Right renal cortex interstitium (tissue), 3 donors: ENCODE measurements around the gene ADGRB2. TPM values are rescaled to one million over a fixed set of nuclear protein-coding genes. Genes with fewer than 3 reads are reported as not detected.

Experiments used
- DNase-seq, 3 donors: peaks; one replicate each; pipeline ENCODE4 v3.0.0-alpha.2; 2013; ENCODE audit warnings: low read depth in 3 of 3, low spot score in 2 of 3
- polyA plus RNA-seq, 3 donors: library from polyadenylated mRNA; unstranded; fragments of 120-200 nt; gene quantifications; one replicate each; pipeline ENCODE4 v1.2.1, GENCODE V29; 2013; ENCODE audit not compliant: insufficient read length in 3 of 3

The ADGRB2 gene
- polyA plus RNA-seq, 3 donors = 8.6 to 10.6 (median 10.1) TPM

- DNase-seq = no peak
Measured at GRCh38 chr1:31784356-31785019, 20.3 kb upstream of the ADGRB2 start.

DNA sequence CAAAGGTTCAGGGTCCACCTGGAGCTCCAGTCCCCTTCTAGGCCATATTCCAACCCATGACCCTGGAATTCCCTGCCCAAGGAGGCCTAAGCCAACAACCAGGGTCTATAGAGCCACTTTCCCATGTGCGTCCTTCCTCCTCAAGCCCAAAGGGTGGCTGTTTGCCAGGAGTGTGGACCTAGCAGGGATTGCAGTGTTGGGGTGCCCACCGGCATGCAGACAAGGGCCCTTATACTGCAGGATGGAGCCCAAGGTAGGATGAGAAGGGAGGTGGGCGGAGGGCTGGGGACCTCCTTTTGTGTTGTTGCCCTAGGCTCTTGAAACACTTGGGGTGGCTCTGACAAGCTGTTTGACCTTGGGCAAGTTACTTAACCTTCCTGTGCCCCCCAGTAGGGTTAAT, 19.7 kb upstream of the ADGRB2 start:
- DNase-seq = no peak

GRCh38 chr1:31782421-31783410, 18.6 kb upstream of the ADGRB2 start:
- no peak for DNase-seq

DNA sequence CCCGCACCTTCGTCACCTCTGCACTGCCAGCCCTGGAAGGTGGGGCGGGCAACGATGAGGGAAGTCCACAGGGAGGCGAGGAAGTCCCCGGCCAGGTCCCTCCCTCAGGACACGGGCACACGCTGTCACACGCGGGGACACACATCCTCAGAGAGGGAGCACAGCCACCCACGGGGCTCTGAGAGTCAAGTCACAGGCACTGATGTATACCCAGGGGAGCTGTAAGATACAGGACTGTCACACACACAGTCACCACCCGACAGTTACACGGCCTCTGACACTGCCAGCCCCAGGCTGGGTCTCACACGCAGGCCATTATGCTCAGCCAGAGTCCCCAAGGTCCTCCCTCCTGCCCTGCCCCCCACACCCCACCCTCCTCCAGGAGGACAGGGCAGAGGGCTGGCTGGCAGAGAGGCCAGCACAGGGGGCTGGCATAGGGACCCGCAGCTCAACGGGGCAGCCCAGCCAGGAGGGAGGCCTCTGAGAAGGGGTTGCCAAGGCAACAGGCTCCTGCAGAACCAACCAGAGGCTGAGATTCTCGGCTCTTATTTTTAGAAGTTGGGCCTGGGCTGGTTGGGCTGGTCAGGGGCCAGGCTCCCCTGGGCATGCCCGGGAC, 17.7 kb upstream of the ADGRB2 start:
- no peak for DNase-seq

- no peak for DNase-seq
Measured at GRCh38 chr1:31781138-31781755, 17.1 kb upstream of the ADGRB2 start.

- DNase-seq = no peak
Measured at GRCh38 chr1:31780632-31781031, 16.5 kb upstream of the ADGRB2 start.

DNA sequence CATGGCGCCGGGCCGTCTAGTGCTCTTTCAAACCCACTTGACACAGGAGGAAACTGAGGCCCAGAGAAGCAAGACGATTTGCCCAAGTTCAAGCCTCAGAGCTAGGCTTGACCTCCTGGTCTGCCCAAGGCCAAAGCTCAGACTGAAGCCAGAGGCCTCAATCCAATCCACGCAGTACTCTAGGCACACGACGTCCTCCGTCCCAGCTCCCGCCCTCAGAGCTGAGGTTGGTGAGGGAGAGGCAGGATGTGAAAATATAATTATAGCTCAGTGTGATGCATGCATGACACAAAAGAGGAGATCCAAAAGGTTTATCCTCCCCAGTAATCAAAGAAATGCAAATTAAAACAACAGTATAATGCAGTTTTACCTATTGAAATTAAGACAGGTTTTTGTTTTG, 15.5 kb upstream of the ADGRB2 start:
- no peak for DNase-seq

DNA sequence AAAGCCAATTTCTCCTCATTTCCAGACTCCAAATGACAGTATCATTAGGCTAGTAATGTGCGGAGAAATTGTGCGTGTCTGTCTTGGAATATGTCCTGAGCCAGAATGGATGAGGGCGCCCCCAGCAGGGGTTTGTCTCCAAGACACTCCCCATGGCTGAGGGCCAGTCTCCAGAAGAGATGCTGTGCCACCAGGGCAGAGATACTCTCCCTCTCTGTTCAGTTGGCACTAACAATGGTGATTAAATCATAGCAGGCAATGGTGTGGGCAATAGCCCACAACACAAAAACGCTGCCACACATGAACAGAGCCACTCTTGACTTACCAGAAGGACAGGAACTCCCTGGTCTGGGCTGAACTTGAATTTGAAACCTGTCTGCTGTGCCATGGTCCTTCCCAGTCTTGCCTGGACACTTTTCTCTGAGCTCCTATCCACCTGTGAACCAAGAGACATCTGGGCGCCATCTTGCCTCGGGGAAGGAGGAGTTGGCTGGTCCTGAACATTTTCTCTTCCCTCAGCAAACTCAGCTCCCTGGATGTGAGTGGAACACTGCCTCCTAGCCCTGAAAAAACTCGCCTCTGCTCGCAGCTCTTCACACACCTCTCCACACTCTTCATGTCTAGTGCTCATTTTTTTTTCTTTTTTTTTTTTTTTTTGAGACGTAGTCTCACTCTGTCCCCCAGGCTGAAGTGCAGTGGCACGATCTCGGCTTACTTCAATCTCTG, 14.8 kb upstream of the ADGRB2 start:
- DNase-seq = no peak

GRCh38 chr1:31776516-31776915, 12.4 kb upstream of the ADGRB2 start:
- DNase-seq = no peak

- no peak for DNase-seq
Measured at GRCh38 chr1:31776032-31776431, 11.9 kb upstream of the ADGRB2 start.

DNA sequence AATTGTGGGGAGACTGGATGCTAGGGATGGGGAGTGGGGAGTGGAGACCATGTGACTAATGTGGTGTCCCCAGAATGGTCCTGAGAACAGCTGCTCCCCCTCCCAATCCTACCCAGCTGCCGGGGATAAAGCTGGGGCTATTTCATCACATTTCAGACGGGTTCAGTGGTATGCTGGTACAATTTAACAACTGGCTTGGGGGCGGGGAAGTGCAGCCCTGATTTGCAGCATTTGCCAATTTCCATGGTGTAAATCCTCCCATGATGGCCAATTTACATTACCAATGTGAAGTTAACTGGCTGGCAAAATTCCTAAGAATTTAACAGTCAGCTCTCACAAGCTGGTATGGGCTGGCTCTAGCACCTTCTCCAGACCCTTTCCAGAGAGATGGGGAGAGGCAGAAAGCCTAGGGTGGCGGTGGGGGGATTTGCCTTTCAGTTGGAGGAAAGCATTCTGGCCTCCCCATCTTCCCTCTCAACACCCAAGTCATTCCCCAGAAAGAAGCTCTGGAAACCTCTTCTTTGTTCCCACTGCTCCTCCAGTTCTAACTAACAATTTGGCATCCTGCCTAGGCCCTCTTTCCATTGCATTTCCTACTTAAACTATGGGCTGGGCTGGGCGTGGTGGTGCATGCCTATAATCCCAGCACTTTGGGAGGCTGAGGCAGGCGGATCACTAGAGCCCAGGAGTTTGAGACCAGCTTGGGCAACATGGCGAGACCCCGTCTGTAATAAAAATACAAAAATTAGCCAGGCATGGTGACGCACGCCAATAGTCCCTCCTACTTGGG, 11.3 kb upstream of the ADGRB2 start:
- DNase-seq = no peak

DNA sequence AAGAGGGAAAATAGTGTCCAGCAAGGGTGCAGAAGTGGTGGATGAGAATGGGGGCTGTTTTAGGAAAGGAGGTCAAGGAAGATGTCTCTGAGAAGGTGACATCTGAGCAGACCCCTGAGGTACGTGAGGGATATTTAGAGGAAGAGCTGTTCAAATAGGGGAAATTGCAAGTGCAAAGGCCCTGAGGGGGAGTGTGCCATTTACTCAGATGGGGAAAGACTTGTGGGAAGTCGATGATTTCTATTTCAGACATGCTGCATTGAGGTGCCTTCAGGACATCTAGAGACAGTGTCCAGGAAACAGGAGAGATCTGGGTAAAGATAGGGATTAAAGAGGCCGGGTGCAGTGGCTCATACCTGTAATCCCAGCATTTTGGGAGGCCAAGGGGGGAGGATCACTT, 10.4 kb upstream of the ADGRB2 start:
- no peak for DNase-seq

DNA sequence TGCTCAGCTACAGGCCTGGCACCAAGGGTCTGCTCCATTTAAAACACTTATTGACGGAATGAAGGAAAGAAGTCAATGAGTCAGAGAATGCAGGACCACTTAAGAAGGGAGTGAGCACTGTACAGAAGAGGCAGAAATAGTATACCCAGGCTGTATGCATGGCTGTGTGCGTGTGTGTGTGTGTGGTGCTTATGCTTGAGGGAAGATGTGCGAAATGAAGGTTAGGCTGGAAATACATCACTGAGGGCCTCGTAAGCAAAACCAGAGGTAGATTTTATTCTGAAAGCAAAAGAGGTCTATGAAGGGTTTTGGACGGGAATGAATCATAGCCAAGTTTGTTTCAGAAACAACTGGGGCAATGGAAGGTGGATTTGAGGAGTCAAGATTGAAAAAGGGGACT, 9.7 kb upstream of the ADGRB2 start:
- DNase-seq = no peak

DNA sequence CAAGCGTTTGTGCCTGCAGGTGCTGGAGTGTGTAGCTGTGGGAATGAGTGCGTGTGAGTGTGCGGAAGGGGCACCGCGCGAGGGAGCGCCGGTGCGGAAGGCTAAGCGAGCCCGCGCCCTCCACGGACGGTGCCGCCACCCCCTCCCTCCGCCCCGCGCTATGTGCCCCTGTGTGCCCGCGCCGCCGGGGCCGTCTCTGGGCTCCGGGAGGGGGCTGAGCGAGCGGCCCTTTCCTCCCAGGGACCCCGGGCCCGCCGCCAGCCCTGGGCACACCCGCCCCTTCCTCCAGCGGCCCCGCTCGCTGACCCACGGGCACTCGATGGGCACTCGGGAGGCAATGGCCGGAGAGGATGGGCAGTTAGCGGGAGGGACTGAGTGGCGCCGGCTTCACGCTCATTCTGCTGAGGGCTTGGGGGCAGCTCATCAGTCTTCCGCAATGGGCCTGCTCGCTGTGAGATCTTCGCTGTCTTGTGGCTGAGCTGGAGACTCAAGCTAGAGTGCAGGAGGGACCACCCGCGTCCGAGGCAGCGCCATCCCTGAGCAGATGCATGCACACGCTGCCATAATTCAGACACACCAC, 8.6 kb upstream of the ADGRB2 start:
- DNase-seq = no peak

DNA sequence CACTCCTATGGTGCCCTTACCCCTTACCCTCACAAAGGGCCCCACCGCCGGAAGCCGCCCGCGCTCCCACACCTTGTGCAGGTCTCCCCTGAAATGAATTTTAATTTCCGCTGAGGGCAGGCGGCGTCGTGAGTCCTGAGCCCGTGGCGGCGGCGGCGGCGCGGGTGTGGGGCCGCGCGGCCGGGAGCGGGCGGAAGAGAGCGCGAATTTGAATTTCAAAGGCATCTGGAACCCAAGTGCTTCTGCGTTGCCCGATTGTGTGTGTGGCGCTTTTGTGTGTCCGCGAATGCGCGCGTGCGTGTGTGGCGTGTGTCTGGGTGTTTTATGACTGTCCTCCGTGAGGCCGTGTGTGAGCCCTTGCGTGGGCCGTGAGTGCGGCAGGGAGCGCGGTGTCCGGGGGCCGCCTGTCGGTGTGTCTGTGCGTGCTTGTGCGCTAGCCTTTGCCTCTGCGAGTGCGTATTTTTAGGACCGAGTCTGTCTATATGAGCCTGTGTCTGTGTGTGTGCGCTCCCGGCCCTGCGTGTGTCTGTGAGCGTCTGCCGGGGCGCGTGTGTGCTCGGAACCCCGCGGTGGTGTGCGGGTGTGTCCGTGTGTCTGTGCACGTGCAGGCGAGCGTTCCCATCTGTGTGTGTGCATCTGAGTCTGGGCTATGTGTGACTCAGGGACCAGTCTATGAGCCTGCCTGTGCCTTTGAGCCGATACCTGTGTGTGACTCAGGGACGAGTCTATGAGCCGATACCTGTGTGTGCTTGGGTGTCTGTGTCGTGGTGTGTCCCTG, 7.9 kb upstream of the ADGRB2 start:
- no peak for DNase-seq

GRCh38 chr1:31769720-31770390, 5.7 kb upstream of the ADGRB2 start:
- DNase-seq = no peak

DNA sequence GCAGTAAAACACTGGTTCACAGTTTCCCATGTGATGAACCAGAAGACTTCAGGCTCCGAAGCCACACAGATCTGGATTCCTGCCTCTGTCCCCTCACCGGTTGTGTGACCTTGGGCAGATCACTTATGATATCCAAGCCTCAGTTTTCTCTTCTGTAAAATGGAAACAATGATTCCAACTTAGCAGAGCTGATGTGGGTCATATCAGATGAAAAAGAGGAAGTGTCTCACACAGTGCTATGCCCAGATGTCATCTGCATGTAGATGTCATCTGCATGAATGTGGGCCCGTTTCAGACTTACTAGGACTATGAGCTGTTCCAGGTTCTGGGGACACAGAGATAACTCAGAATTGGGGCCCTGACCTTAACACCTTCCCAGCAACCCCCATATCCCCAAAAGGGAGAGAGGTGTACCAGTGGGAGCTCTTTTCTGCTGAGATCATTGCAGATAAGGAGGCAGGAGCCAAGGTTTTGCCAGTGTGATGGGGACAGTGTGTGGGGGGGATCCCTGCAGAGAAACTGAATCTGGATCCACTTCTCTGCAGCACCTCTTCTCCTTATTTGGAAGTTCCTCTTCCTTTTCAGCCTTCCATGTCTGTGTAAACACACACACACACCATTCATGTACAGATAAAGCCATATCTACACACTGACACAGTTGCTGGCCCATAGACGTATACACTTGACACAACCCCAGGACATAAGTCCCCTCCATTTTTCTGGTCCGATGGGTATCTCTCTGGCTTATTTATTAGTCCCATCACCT, 5.0 kb upstream of the ADGRB2 start:
- DNase-seq = no peak
